Measurements from ENCODE around the gene MAP3K3. TPM values are rescaled to one million over a fixed set of nuclear protein-coding genes. Genes with fewer than 3 reads are reported as not detected.
A peak's percentile ranks its signal among the peaks of the same experiment; 100 is the strongest.

MAP3K3 gene
- total and polyA plus RNA-seq, 2 experiments from 2014 or later, result 6.1 to 24.6 TPM

- Mint-ChIP-seq H3K4me3 (no peak overlapping the region), H3K9me3 (no peaks in the 10 kb centered on the region), H3K4me1 (peaks cover 5% of the 10 kb centered on the region), H3K27ac (no peak overlapping the region), H3K27me3 (ENCODE audit: insufficient read depth, low read depth, poor library complexity) (peaks cover 7% of the 10 kb centered on the region), H3K36me3 (ENCODE audit: low read depth) (peaks cover 41% of the 10 kb centered on the region)
- no peak overlapping the region for H3K4me2 ChIP-seq
- no peaks in the 10 kb centered on the region; the same call in 1 of the 2 replicates for H3K36me3 ChIP-seq (ENCODE audit: insufficient read depth)
- no peak overlapping the region for H3K27ac ChIP-seq (ENCODE audit: low read depth)
- H3K9me2 ChIP-seq (ENCODE audit: insufficient read depth), result no peaks in the 10 kb centered on the region
- no peaks in the 10 kb centered on the region for H3F3A ChIP-seq (replicated peaks; ENCODE audit: low read depth)
- H3K4me3 ChIP-seq, result no peak overlapping the region
- ATAC-seq (no peak), DNase-seq (ENCODE audit: low spot score) (no peak)
- no peak overlapping the region for H2AFZ ChIP-seq
- H3K79me2 ChIP-seq (replicated peaks; ENCODE audit: insufficient read depth), result no peaks in the 10 kb centered on the region
- TF ChIP-seq REST (IDR thresholded peaks at IDR 0.05; ENCODE audit: unreplicated experiment) (no peak), NANOG (IDR thresholded peaks at IDR 0.05; ENCODE audit: borderline replicate concordance) (no peak), ZNF331 (CRISPR knock-in tag; IDR thresholded peaks at IDR 0.05; ENCODE audit: low read depth) (no peak), ZNF114 (CRISPR knock-in tag; IDR thresholded peaks at IDR 0.05) (no peak)
- H3K27me3 ChIP-seq (ENCODE audit: insufficient read depth), result no peaks in the 10 kb centered on the region
- no peaks in the 10 kb centered on the region; the same call in none of the 2 replicates for H4K20me1 ChIP-seq (replicated peaks; ENCODE audit: insufficient read depth)
- H3K4me1 ChIP-seq (ENCODE audit: insufficient read depth), result no peaks in the 10 kb centered on the region
Observed at GRCh38 chr17:63709110-63709509, 86.9 kb downstream of the MAP3K3 start.

GRCh38 chr17:63714550-63715277 lies 92.5 kb downstream of the MAP3K3 start:
- no peak overlapping the region for H3K4me3 Mint-ChIP-seq
- H3K9me3 Mint-ChIP-seq, result no peaks in the 10 kb centered on the region
- H3K4me1 Mint-ChIP-seq, result no peaks in the 10 kb centered on the region
- Histone ChIP-seq H3K4me1 (ENCODE audit: insufficient read depth) (no peaks in the 10 kb centered on the region), H3K4me3 (no peak overlapping the region), H3K36me3 (ENCODE audit: insufficient read depth) (no peaks in the 10 kb centered on the region; the same call in 1 of the 2 replicates), H3K4me2 (no peak overlapping the region), H3K79me2 (replicated peaks; ENCODE audit: insufficient read depth) (no peaks in the 10 kb centered on the region), H3K27ac (ENCODE audit: low read depth) (peak overlapping the region; percentile 63; the same call in 1 of the 2 replicates), H3K27me3 (ENCODE audit: insufficient read depth) (no peaks in the 10 kb centered on the region), H2AFZ (no peak overlapping the region), H4K20me1 (replicated peaks; ENCODE audit: insufficient read depth) (no peaks in the 10 kb centered on the region; the same call in 1 of the 2 replicates), H3F3A (replicated peaks; ENCODE audit: low read depth) (no peaks in the 10 kb centered on the region), H3K9me2 (ENCODE audit: insufficient read depth) (no peaks in the 10 kb centered on the region)
- no peak overlapping the region for H3K27ac Mint-ChIP-seq
- peaks cover 3% of the 10 kb centered on the region for H3K27me3 Mint-ChIP-seq (ENCODE audit: insufficient read depth, low read depth, poor library complexity)
- no peak for ATAC-seq
- no peak for DNase-seq (ENCODE audit: low spot score)
- H3K36me3 Mint-ChIP-seq (ENCODE audit: low read depth), result peaks cover 14% of the 10 kb centered on the region
- TF ChIP-seq REST (IDR thresholded peaks at IDR 0.05; ENCODE audit: unreplicated experiment), result no peak
- no peak for TF ChIP-seq CREB1 (CRISPR knock-in tag; IDR thresholded peaks at IDR 0.05; ENCODE audit: low read depth)
- no peak for TF ChIP-seq ZNF114 (CRISPR knock-in tag; IDR thresholded peaks at IDR 0.05)
- no peak for TF ChIP-seq ZNF462 (CRISPR knock-in tag; IDR thresholded peaks at IDR 0.05)
- no peak for TF ChIP-seq ZNF331 (CRISPR knock-in tag; IDR thresholded peaks at IDR 0.05; ENCODE audit: low read depth)
